Measurements from ENCODE around the gene G6PC2.

DNA sequence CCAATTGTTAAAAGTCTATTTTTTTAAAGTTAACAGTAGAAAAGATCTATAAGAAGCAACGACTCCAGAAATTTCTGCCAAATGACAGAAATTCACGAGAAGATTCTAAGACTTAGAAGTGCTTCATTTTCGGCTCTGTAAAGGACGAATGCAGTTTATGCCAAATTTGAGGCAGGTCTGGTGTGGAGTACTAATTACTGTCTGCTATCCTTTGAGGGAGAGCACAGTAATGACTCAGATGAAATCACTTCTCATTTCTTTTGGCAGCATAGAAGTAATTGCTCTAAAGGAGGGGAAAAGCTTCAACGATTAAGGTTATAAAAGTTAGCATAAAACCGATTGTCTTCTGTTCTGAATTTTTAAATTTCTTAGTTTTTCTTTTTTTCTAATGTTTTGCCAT is 11.4 kb downstream of the G6PC2 start:
- TF ChIP-seq, protein P1, sequence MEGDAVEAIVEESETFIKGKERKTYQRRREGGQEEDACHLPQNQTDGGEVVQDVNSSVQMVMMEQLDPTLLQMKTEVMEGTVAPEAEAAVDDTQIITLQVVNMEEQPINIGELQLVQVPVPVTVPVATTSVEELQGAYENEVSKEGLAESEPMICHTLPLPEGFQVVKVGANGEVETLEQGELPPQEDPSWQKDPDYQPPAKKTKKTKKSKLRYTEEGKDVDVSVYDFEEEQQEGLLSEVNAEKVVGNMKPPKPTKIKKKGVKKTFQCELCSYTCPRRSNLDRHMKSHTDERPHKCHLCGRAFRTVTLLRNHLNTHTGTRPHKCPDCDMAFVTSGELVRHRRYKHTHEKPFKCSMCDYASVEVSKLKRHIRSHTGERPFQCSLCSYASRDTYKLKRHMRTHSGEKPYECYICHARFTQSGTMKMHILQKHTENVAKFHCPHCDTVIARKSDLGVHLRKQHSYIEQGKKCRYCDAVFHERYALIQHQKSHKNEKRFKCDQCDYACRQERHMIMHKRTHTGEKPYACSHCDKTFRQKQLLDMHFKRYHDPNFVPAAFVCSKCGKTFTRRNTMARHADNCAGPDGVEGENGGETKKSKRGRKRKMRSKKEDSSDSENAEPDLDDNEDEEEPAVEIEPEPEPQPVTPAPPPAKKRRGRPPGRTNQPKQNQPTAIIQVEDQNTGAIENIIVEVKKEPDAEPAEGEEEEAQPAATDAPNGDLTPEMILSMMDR (IDR thresholded peaks at IDR 0.05), result no peak
- no peak for TF ChIP-seq POLR2A (IDR thresholded peaks at IDR 0.05)
